GM12878 (cell line): ENCODE results near the gene OCIAD2.

Experiments used
- CBX5 ChIP-seq: sonication (generic); IDR thresholded peaks from 2 replicates; pipeline ENCODE4 v1.6.1; 2016; ENCODE audit warnings: low read depth, moderate library complexity, mild to moderate bottlenecking, inconsistent platforms
- POLR2A ChIP-seq: IDR thresholded peaks from 2 replicates; pipeline ENCODE4 v1.6.1; 2011; ENCODE audit warnings: low read depth, mild to moderate bottlenecking, low read length
- TF ChIP-seq, protein P1 (sequence below): fragments of 450-650 bp; IDR thresholded peaks from 2 replicates; pipeline ENCODE4 v1.6.1; 2018; ENCODE audit warnings: borderline replicate concordance, mild to moderate bottlenecking; ENCODE audit not compliant: partially characterized antibody
- TF ChIP-seq, protein P2 (sequence below), 3 experiments: IDR thresholded peaks in 2 of 3; conservative IDR thresholded peaks in 1 of 3; 2 replicates each; pipeline ENCODE4 v1.5.1; 2011; ENCODE audit warnings: low read depth in 3 of 3, low read length in 3 of 3, mild to moderate bottlenecking in 3 of 3, control low read depth in 2 of 3, moderate library complexity in 2 of 3, inconsistent platforms in 1 of 3, mixed read lengths in 1 of 3; ENCODE audit not compliant: control insufficient read depth in 2 of 3, insufficient read depth in 1 of 3; ENCODE audit errors: extremely low read depth in 1 of 3
- TF ChIP-seq, protein P3 (sequence below): IDR thresholded peaks from 2 replicates; pipeline ENCODE4 v1.6.1; 2012; ENCODE audit warnings: low read depth, low read length, improper control_type of control experiment
- TF ChIP-seq, protein P4 (sequence below): fragments of 450-650 bp; IDR thresholded peaks from 2 replicates; pipeline ENCODE4 v1.6.1; 2017; ENCODE audit warnings: mild to moderate bottlenecking
- TF ChIP-seq, protein P5 (sequence below): fragments of 450-650 bp; IDR thresholded peaks from 2 replicates; pipeline ENCODE4 v1.6.1; 2017; ENCODE audit warnings: borderline replicate concordance

DNA sequence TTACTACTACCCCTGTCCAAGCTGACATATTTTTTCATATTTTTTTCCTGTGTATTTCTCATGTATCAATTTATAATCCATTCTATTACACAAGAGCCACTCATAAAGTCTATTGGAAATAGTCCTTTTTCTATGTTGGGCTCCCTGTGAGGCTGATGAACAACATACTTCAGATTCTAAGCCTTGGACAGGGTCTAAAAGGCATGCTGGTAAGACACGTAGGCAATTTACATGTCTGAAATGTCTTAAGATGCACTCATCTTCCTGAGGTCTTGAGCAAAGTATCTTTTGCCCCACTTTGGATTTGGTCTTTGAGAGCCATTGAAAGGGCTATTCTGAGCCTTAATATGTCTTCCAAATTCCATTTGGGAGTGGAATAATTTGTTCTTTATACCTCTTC is 43.9 kb downstream of the OCIAD2 start:
- no peak for TF ChIP-seq CBX5
- TF ChIP-seq, protein P1, sequence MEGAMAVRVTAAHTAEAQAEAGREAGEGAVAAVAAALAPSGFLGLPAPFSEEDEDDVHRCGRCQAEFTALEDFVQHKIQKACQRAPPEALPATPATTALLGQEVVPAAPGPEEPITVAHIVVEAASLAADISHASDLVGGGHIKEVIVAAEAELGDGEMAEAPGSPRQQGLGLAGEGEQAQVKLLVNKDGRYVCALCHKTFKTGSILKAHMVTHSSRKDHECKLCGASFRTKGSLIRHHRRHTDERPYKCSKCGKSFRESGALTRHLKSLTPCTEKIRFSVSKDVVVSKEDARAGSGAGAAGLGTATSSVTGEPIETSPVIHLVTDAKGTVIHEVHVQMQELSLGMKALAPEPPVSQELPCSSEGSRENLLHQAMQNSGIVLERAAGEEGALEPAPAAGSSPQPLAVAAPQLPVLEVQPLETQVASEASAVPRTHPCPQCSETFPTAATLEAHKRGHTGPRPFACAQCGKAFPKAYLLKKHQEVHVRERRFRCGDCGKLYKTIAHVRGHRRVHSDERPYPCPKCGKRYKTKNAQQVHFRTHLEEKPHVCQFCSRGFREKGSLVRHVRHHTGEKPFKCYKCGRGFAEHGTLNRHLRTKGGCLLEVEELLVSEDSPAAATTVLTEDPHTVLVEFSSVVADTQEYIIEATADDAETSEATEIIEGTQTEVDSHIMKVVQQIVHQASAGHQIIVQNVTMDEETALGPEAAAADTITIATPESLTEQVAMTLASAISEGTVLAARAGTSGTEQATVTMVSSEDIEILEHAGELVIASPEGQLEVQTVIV, result no peak
- TF ChIP-seq, protein P2, sequence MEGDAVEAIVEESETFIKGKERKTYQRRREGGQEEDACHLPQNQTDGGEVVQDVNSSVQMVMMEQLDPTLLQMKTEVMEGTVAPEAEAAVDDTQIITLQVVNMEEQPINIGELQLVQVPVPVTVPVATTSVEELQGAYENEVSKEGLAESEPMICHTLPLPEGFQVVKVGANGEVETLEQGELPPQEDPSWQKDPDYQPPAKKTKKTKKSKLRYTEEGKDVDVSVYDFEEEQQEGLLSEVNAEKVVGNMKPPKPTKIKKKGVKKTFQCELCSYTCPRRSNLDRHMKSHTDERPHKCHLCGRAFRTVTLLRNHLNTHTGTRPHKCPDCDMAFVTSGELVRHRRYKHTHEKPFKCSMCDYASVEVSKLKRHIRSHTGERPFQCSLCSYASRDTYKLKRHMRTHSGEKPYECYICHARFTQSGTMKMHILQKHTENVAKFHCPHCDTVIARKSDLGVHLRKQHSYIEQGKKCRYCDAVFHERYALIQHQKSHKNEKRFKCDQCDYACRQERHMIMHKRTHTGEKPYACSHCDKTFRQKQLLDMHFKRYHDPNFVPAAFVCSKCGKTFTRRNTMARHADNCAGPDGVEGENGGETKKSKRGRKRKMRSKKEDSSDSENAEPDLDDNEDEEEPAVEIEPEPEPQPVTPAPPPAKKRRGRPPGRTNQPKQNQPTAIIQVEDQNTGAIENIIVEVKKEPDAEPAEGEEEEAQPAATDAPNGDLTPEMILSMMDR (IDR thresholded peaks at IDR 0.05 in 2 of 3, conservative IDR thresholded peaks at IDR 0.05 in 1 of 3; ENCODE audit: control insufficient read depth in 2 of 3, extremely low read depth in 1 of 3, insufficient read depth in 1 of 3, low read depth in 3 of 3, low read length in 3 of 3), result no peak
- no peak for TF ChIP-seq POLR2A
- TF ChIP-seq, protein P3, sequence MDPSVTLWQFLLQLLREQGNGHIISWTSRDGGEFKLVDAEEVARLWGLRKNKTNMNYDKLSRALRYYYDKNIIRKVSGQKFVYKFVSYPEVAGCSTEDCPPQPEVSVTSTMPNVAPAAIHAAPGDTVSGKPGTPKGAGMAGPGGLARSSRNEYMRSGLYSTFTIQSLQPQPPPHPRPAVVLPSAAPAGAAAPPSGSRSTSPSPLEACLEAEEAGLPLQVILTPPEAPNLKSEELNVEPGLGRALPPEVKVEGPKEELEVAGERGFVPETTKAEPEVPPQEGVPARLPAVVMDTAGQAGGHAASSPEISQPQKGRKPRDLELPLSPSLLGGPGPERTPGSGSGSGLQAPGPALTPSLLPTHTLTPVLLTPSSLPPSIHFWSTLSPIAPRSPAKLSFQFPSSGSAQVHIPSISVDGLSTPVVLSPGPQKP, result no peak
- TF ChIP-seq, protein P4, sequence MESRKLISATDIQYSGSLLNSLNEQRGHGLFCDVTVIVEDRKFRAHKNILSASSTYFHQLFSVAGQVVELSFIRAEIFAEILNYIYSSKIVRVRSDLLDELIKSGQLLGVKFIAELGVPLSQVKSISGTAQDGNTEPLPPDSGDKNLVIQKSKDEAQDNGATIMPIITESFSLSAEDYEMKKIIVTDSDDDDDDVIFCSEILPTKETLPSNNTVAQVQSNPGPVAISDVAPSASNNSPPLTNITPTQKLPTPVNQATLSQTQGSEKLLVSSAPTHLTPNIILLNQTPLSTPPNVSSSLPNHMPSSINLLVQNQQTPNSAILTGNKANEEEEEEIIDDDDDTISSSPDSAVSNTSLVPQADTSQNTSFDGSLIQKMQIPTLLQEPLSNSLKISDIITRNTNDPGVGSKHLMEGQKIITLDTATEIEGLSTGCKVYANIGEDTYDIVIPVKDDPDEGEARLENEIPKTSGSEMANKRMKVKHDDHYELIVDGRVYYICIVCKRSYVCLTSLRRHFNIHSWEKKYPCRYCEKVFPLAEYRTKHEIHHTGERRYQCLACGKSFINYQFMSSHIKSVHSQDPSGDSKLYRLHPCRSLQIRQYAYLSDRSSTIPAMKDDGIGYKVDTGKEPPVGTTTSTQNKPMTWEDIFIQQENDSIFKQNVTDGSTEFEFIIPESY, result no peak
- TF ChIP-seq, protein P5, sequence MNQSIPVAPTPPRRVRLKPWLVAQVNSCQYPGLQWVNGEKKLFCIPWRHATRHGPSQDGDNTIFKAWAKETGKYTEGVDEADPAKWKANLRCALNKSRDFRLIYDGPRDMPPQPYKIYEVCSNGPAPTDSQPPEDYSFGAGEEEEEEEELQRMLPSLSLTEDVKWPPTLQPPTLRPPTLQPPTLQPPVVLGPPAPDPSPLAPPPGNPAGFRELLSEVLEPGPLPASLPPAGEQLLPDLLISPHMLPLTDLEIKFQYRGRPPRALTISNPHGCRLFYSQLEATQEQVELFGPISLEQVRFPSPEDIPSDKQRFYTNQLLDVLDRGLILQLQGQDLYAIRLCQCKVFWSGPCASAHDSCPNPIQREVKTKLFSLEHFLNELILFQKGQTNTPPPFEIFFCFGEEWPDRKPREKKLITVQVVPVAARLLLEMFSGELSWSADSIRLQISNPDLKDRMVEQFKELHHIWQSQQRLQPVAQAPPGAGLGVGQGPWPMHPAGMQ, result no peak
